Measurements from ENCODE around the gene LMO7. TPM values are rescaled to one million over a fixed set of nuclear protein-coding genes. Genes with fewer than 3 reads are reported as not detected.
A peak's percentile ranks its signal among the peaks of the same experiment; 100 is the strongest.
"Not testable (repeated sequence)": the region's sequence is repeated elsewhere in the genome, so short reads cannot be mapped to it uniquely, and the experiment has no call there.

Gene LMO7
- total and polyA plus RNA-seq, 8 donors: 123 to 669 (median 202) TPM

GRCh38 chr13:75776550-75776949, 140.4 kb downstream of the LMO7 start:
- no peak for TF ChIP-seq CTCF (IDR thresholded peaks at IDR 0.05)
- no peaks in the 10 kb centered on the region for H3K27me3 ChIP-seq
- H3K4me3 ChIP-seq: no peak overlapping the region
- H3K4me1 ChIP-seq: no peaks in the 10 kb centered on the region
- DNase-seq (no peak), ATAC-seq (no peak)
- H3K36me3 ChIP-seq: no peaks in the 10 kb centered on the region
- H3K9me3 ChIP-seq: peaks cover 0 to 14% of the 10 kb centered on the region in 2 donors
- intact Hi-C loops (cut with DNase I): no loop called here
- no peak overlapping the region for H3K27ac ChIP-seq

- Histone ChIP-seq H3K4me1 (no peaks in the 10 kb centered on the region), H3K36me3 (no peaks in the 10 kb centered on the region), H3K27ac (no peak overlapping the region), H3K9me3 (peaks cover 0 to 14% of the 10 kb centered on the region in 2 donors), H3K27me3 (no peaks in the 10 kb centered on the region), H3K4me3 (no peak overlapping the region)
- TF ChIP-seq CTCF (IDR thresholded peaks at IDR 0.05): no peak
- intact Hi-C loops (cut with DNase I): no loop called here
- DNase-seq: no peak
- no peak for ATAC-seq
Observed at GRCh38 chr13:75779393-75779792, 143.3 kb downstream of the LMO7 start.

GRCh38 chr13:75780103-75780502, 144.0 kb downstream of the LMO7 start:
- H3K27ac ChIP-seq; ATAC-seq; H3K27me3 ChIP-seq; H3K4me1 ChIP-seq; intact Hi-C loops (cut with DNase I); H3K4me3 ChIP-seq; H3K36me3 ChIP-seq: not testable (repeated sequence)
- peaks cover 0 to 14% of the 10 kb centered on the region in 2 donors for H3K9me3 ChIP-seq
- peak in 1 of 4 donors; percentile 9 for DNase-seq

- no peak overlapping the region for H3K4me3 ChIP-seq
- no peaks in the 10 kb centered on the region for H3K36me3 ChIP-seq
- no peak for TF ChIP-seq CTCF (IDR thresholded peaks at IDR 0.05)
- H3K27me3 ChIP-seq: no peaks in the 10 kb centered on the region
- H3K27ac ChIP-seq: no peak overlapping the region
- ATAC-seq (no peak), DNase-seq (no peak)
- peaks cover 6 to 12% of the 10 kb centered on the region in 2 donors for H3K4me1 ChIP-seq
- intact Hi-C loops (cut with DNase I): no loop called here
- peaks cover 0 to 12% of the 10 kb centered on the region in 2 donors for H3K9me3 ChIP-seq
Observed at GRCh38 chr13:75782985-75783384, 146.9 kb downstream of the LMO7 start.

- Histone ChIP-seq H3K4me3 (no peak overlapping the region), H3K9me3 (peaks cover 0 to 12% of the 10 kb centered on the region in 2 donors), H3K27me3 (no peaks in the 10 kb centered on the region), H3K27ac (no peak overlapping the region), H3K36me3 (no peaks in the 10 kb centered on the region), H3K4me1 (peaks cover 16 to 22% of the 10 kb centered on the region in 2 donors)
- ATAC-seq (no peak), DNase-seq (no peak)
- intact Hi-C loops (cut with DNase I): no loop called here
- no peak for TF ChIP-seq CTCF (IDR thresholded peaks at IDR 0.05)
Observed at GRCh38 chr13:75784003-75784402, 147.9 kb downstream of the LMO7 start.

GRCh38 chr13:75785130-75785529, 149.0 kb downstream of the LMO7 start:
- H3K4me1 ChIP-seq: peaks cover 17 to 26% of the 10 kb centered on the region in 2 donors
- no peak for TF ChIP-seq CTCF (IDR thresholded peaks at IDR 0.05)
- no peak overlapping the region for H3K4me3 ChIP-seq
- no peak for DNase-seq
- peaks cover 0 to 8% of the 10 kb centered on the region in 2 donors for H3K9me3 ChIP-seq
- intact Hi-C loops (cut with DNase I): no loop called here
- no peaks in the 10 kb centered on the region for H3K36me3 ChIP-seq
- H3K27me3 ChIP-seq: no peaks in the 10 kb centered on the region
- no peak for ATAC-seq
- H3K27ac ChIP-seq: no peak overlapping the region
